DMS153 treated with DMSO at 0.1 percent for 48 hours (cell line): Measurements from ENCODE around the gene RAB3C.

Experiments
- DNase-seq: peaks from one replicate; lab custom pipeline; 2025; ENCODE audit not compliant: unreplicated experiment; lab: John Stamatoyannopoulos, UW

The RAB3C gene

DNA sequence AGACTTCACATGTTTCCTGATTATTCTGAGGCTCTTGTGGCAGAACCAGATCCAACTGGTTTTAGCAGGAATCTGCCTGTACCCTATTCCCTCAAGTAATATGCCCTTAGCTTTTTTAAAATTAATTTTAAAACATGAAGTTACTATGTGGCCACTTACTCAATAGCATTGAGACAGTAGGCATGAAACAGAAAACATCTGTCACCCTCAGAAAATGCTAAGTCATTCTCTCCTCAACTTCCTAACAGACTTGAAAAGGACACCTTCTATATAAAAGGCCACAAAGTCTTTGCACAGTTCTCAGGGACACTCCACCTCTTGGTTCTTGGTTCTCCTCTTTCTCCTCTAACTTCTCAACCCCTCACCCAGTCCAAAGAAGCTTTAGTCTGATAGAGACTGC is 277.8 kb downstream of the RAB3C start:
- no peak for DNase-seq

DNA sequence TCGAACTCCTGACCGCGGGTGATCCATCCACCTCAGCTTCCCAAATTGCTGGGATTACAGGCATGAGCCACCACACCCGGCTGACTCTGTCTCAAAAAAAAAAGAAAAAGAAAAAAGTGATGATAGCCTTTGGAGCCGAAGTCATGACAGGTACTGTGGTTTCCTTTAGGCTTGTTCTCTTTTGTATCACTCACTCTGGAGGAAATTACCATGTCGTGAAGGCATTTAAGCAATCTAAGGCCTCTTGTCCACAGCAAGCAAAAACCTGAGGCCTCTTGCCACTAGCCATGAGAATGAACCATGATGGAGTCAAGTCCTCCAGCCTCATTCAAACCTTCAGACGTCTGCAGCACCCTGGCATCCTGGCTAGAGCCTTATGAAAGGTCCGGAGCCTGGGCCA is 286.1 kb downstream of the RAB3C start:
- no peak for DNase-seq

DNA sequence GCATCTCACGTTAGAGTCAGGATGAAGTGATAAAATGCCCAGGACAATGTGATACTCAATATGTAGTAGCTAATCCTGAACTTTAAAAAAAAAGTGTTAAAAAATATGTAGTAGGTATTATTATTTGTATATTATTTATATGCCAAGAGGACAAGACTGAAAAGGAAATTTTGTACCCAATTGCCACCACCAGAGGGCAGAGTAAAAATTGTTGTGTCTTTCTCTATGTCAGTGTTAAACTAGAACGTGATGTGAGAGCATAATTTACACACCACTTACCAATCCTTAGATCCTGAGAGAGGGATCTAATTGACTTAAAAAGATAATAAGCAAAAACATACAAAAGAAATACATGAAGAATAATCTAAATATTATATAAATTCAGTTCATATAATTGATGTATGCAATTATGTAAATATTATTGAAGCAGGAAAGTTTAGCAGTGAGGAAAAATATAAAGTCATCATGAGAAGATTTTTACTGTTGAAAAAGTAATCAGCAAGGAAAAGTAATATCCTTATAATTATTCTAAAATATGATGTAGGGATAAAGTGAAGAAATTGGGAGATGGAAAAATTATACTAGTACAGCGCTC is 288.9 kb downstream of the RAB3C start:
- DNase-seq: no peak

DNA sequence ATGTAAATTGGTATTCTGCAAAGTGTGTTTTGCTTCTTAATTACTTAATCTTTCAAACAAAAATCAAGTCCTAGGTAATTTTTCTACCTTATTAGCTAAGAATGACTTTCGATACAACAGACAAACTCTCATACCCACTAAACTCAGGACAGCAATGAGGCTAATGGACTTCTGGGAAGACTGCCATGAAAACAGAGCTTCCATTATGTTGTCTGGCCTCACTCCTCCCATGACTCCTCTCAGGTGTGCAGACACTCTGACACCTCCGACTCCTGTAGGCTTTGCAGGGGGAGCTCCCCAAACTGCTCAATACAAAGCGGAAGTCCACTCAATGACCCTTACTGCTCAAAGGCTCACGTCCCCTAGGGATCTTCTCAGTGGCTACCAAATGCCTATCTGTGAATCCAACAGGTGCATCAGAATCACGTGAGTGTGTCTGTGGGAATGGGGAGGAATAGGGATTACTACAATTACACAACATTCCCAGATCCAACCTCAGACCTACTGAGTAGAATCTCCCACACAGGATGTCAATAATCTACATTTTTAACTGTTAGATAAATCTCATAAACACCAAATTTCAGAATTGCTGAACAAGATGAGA is 289.9 kb downstream of the RAB3C start:
- DNase-seq: no peak

DNA sequence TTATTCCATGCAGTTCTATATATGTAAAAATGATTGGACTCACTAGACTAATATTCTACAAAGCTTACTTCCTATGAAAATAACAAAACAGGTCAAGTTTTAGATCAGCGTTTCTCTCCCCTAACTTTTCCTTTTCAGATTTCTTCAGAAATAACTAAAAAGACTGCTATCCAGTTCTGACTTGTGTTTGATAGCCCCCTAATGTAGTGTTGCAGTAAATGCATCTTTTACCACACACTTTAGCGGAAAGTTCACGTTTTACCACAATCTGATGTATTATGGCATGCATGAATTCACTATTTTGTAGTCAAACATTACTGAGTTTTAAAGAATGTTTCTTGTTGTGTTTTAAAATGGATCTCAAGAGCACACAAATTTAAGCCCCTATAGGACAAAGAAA is 292.7 kb downstream of the RAB3C start:
- DNase-seq: no peak

DNA sequence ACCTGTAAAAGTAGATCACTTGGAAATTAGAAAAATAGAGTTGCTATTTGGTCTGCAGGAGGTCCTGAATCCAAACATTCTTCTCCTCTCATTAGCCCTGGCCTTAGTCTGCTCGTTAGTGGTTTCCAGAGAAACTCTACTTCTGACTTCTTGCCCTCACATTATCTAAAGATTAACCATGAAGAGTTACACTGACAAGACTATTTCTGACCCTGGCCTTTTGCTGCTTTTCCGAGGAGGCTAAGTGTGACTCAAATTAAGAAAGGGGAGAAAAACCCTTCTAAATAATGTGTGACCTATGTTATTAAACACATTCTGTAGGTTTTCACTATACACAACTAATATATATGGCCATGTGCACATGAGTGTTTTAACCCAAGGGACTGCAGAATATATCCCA is 302.4 kb downstream of the RAB3C start:
- DNase-seq: no peak

DNA sequence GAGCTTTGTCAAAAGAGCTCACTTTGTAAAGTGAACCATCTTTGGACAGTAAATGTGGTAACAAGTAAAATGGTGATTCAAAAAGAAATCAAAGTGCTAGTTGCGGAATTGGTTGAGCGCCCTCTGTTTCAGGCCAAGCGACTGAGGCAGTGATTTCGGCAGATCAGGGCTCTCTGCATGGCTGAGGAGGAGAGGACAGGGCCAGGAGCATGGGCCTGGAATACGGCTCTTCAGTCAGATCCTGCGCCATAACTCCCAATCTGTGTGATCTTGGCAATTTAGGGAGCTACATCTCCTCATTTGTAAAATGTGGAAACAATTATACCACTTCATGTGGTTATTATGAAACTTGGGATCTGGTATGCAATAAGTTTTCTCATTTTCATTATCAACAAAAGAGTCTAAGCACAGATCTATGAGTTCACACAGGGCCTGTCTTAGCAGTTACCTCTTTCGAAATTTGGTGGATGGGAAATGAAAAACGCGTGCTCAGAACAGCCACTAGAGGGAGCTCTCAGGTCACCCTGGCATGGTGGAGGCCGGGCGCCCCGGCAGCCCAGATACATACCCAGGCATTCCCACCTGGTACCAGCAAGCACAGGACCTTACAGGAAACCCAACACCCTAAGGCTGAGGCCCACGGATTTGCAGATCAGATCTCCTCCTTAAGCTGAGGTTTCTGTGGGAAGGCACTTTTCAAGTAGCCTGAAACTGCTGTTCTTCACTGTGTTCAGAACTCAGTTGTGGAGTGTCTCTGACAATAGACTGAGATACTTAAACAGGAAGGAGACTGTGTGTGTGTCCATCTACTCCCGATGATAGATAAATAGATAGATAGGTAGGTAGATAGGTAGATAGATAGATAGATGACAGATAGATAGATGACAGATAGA is 303.7 kb downstream of the RAB3C start:
- DNase-seq: no peak

DNA sequence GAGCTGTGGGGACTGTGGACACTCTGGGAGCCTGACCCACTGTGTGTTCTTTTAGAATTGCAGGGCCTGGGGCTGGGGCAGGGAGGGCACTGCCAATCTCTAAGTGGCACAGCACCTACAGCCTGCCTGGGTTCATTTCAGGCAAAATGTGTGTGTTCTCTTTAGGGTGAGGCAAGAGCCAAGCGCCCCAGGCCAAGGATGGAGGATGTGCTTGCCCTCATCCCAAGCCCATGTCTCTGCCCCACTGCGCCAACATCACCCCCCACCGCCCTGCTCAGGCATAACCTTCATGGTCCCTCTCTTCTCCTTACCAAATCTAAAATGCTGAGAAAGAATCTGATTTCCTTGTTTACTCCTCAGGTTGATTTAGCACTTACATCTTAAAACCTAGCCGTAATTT is 304.4 kb downstream of the RAB3C start:
- DNase-seq: no peak

DNA sequence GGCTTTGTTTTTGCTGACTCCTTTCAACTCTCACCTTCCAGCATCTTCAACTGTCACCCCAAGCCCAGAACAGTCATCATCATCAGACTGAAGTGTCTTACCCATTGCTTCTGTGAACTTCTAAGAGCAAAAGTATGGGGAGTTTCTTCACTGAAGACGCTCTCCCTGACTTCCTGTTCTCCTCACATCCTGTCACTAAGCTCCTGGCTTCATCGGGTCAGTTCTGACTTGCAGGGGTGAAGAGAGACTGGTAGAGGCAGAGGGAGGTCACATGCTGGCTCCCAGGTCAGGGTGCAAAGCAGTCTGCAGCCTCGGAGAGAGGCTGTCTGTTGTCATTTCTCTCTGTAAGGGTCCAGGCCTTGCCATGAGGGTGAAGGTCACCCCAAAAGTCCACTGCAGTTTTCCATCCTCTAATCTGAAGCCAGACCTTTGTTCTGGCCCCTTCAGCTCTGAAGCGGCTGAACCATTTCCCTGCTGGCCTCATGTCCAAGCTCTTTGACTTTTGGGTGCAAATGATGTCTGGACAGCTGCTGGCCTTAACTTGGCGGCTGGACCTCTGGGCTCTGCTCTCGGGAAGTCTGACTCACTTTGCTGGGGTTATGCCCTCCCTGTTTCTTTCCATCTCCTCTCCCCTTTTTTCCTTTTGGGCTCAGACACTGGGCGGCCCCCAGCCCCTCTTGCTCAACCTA is 305.0 kb downstream of the RAB3C start:
- no peak for DNase-seq

DNA sequence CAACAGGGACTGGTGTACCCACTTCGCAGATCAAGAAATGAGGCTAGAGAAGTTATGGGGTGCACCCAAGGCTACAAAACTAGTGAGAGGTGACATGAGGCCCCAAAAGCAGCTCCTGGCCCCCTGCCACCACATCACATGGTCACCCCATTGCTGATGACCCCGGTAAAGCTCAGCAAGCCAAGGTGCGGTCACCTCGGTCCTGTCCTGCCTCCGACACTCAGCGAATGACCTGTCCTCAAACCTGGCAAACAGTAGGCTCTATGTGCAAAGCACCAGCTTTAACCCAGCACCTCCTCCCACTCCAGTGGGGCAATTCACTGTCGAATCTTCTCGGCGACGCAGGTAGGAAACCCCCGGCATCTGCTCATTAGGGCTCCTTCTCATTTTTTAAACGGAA is 307.4 kb downstream of the RAB3C start:
- no peak for DNase-seq

DNA sequence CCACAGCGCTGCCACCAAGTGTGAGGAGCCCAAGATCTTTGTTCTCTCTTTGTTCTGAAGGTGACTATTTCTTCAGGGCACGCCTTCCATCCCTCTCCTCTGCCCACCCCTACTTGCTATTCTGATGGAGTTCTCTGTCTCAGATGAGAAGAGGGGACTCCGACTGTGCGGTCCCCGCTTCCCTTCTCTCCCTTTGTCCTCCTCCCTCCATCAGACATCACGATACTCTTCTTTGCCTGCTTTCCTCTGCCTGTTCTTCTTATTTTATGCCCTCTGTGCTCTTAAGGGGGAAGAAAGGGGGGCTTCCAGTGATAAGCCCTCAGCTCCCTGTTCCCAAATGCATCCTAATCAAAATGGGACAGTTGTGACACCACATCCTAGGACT is 307.8 kb downstream of the RAB3C start:
- no peak for DNase-seq

DNA sequence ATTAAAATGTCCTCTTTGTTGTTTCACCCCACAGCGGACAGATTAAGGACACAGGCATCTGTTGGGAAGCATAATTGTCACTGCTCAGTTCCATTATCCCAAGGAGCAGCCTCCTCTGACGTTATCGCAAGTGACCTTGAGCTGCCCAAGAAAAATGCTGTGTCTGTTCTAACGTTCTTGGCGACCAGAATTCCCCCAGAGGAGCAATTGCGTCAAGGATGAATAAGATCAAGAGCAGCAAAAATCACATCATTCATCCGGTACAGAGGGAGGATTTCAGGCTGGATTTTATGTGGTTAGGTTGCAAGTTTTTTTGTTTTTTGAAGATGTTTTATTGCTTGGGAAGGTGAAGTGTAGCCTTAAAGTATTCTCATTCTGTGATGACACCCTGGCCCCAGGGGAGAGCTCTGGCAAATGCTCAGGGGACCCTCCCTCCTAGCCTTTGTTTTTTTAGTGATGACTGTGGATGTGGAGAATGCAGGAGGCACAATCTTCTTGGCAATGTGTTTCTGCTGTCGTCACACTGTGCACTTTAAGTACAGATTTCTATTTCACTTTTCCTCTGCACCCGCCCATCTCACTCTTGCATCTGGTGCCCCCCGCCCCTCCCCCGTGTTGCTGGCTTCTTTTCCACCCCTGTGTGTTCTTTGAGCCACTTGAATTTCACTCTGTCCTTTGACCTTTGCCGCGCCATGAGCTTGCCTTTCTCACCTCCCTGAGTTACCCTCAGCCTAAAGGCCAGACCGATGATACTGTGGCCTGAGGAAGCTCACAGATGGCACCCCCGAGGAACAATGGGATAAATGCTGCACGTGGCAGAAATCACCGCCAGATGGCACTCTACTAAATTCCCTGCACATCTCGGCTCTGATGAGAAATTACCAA is 308.5 kb downstream of the RAB3C start:
- DNase-seq: no peak

DNA sequence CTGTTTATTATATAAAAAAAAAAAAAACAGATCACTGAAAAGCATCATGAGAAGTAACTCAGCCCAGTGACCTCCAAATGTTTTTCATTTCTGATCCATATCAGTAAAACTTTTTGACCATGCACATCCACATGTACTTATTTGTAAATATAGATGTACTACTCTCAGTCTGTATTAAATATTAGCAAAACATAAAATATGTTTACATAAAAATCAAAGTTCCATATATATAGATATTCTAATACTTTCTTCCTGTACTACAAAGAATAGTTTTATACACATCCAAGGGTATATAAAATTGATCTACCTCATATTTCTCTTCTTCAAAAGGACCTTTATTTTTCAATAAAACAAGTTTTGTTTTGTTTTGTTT is 309.1 kb downstream of the RAB3C start:
- DNase-seq: no peak

DNA sequence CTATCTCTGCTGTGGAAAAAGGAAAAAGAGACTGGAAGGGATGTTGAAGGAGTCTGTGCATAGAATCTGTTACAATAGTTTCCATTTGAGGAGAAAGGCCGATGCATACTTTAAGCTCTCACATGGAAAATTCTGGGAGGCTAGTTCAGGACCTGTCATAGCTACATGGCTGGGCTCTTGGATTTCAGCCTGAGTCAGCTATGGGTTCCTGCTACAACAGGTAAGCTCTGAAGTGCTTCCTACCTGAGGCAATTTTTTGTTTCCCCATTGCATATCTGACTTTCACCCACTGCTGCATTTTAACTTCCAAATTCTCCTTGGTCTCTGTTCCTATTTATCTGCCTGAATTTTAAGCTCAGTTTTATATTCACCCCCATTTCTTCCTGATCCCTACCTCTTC is 310.7 kb downstream of the RAB3C start:
- no peak for DNase-seq

DNA sequence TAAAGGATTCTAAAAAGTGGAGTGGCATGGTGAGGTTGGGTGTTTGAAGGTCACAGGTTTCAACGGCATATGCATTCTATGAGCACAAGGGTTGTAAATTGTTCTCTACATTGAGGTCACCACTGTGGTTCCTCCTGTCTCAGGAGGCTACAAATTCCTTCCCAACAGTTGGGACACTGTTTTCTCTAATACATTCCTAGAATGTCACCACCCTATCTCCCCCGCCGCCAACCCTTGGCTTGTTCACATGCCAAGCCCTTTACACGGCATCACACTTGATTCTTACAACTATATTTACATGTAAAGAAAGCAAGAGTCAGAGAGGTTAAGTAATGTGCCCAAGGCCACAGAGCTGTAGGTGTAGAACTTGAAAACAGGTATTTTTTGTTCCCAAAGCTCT is 315.1 kb downstream of the RAB3C start:
- no peak for DNase-seq

DNA sequence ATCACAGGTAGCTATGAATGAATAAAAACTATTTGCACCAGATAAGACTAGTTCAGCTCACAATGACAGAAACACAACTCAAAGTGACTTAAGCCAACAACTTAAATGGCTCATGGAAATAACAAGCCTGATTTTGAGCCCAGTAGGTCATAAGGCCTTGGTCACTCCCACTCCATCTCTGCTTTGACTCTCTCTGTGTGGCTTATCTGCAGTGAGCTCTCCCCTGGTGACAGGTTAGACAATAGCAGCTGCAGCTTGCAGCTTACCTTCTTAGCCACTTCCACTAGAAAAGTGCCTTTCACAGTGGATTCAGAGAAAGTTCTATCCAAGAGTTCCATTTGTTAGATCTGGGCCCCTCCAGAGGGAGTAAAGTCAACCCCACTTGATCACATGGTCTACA is 315.7 kb downstream of the RAB3C start:
- no peak for DNase-seq

DNA sequence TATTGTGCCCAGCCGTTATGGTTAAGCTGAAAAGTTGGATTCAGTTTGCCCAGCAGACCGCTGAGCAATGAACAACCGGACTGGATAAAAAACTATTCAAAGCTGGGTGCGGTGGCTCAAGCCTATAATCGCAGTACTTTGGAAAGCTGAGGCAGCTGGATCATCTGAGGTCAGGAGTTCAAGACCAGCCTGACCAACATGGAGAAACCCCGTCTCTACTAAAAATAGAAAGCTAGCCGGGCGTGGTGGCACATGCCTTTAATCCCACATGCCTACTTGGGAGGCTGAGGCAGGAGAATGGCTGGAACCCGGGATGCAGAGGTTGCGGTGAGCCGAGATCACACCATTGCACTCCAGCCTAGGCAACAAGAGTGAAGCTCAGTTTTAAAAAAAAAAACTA is 318.4 kb downstream of the RAB3C start:
- no peak for DNase-seq

DNA sequence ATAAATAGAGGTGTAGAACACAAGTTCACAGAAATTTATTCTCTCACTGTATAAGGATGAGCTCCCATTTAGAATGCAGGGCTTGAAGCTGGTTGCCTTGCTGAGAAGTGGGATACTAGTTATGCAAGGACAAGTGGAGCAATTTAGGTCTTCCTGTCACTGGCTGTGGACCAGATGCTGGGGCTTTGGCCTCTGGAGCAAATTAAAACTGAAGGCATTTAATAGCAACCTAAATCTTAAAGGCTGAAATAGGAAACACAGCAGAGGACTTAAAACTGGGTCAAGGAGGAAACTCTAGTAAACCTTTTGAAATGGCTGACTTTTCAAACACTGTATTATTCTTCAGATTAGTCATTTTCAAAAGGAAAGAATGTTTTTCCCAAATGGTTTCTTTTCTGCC is 319.4 kb downstream of the RAB3C start:
- no peak for DNase-seq

DNA sequence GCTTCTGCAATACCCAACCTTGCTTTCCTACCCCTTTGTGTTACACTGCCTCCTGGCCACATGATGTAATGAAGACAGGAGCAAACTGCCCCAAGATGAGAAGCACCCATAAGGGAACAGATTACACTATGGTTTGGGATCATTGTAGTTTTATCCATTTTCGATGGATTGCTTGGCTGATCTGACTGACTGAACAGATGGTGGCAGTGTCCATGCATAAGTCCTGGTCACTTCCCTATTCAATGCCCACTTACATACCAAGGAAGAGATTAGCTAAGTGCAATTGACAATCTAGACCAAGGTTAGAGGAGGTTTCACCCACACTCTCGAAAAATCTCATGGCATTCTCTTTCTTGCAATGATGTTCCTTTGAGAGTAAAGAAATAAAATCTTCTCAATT is 319.9 kb downstream of the RAB3C start:
- DNase-seq: no peak

DNA sequence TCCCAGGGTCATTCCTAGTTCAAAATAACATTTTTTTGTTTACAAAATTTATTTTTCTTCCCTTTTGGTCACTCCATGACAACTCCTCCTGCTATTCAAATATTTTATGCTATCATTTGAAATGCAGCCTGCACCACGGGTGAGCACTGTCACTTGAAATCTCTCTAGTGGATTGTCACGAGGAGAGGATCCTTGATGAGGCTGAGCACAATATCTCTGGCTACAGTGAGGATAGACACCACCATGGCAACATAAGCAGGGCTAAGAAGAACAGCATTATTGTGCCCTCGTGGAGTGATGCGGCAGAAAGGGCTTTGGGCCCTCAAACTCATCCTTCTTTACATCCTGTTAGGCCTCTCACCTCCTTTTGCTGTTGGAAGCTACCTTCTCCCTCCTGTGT is 321.9 kb downstream of the RAB3C start:
- no peak for DNase-seq

DNA sequence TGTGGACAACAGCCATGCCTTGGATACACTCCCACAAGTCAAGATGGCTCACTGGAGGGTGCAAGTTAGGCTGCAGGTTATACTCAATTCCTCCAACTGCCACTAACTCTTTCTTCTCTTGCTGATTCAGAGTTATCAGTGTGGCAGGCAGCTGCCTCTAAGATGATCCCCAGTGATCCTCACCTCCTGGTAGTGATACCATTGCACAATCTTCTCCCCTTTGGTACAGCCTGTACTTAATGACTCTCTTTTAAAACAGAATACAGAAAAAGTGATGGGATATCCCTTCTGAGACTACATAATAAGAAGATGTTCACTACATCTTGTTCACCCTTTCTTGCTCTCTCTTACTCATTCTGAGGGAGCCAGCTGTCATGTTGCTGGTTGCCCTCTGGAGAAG is 323.1 kb downstream of the RAB3C start:
- no peak for DNase-seq
